ENCODE results near the gene MS4A4E. TPM values are rescaled to one million over a fixed set of nuclear protein-coding genes. Genes with fewer than 3 reads are reported as not detected.
A peak's percentile ranks its signal among the peaks of the same experiment; 100 is the strongest.
"Not testable (repeated sequence)": the region's sequence is repeated elsewhere in the genome, so short reads cannot be mapped to it uniquely, and the experiment has no call there.

MS4A4E gene
- total RNA-seq, 1 donor from 2014 or later = not detected

- DNase-seq (ENCODE audit: low read depth in 2 of 2) = no peak
Observed at GRCh38 chr11:60175860-60176275, 67.1 kb downstream of the MS4A4E start.

- peak in 1 of 2 donors; percentile 64 for DNase-seq (ENCODE audit: low read depth in 2 of 2)
Observed at GRCh38 chr11:60172011-60172410, 70.9 kb downstream of the MS4A4E start.

GRCh38 chr11:60170566-60170965, 72.4 kb downstream of the MS4A4E start:
- no peak for DNase-seq (ENCODE audit: low read depth in 2 of 2)

GRCh38 chr11:60169264-60169915, 73.5 kb downstream of the MS4A4E start:
- DNase-seq (ENCODE audit: low read depth in 2 of 2) = peak; percentile 100

DNA sequence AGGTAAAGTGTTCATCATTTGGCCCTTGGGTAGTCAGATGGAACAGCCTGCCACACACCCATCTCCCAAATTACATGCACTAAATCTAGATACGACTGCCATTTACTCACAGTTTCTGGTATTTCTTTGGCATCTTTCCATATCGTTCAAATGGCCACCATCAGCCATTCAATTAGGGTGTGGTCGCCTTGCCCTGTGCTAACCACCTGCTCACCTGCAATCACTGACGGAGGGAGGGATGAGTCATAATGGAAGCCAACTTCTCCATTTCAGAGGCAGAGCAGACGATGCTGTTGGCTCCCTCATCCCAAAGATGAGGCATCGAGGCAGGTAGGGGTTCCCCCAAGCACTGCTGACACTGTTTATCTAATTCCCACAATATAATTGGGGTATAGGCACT, 74.6 kb downstream of the MS4A4E start:
- no peak for DNase-seq (ENCODE audit: low read depth in 2 of 2)

DNA sequence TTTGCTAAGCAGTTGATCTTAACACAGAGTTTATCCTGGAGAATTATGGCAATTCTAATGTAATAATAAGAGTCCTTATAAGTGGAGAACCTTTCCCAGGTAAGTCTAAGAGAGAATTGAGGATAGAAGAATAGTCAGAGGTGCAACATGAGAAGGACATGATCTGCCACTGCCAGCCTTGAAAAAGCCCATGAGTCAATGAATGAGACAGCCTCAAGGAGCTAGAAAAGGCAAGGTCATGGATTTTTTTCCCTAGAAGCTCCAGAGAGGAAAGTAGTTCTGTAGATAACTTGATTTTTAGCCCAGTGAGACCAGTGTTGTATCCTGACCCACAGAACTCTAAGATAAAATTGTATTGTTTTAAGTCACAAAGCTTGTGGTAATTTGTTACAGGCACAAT, 77.0 kb downstream of the MS4A4E start:
- DNase-seq (ENCODE audit: low read depth in 2 of 2) = peak in 1 of 2 donors; percentile 45

GRCh38 chr11:60165538-60165937, 77.4 kb downstream of the MS4A4E start:
- peak; percentile 57 to 87 for DNase-seq (ENCODE audit: low read depth in 2 of 2)

DNA sequence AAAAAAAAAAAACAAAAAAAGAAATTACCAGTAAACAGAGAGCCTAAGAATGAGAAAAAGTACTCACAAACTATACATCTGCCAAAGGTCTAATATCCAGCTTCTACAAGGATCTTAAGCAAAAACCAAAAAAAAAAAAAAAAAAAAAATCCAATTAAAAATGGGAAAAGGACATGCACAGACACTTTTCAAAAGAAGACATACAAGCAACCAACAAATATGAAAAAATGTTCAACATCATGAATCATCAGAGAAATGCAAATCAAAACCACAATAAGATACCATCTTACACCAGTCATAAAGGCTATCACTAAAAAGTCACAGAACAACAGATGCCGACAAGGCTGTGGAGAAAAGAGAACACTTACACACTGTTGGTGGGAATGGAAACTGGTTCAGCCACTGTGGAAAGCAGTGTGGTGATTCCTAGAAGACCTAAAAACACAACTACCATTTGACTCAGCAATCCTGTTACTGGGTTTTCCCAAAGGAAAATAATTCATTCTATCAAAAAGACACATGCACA, 78.3 kb downstream of the MS4A4E start:
- no peak for DNase-seq (ENCODE audit: low read depth in 2 of 2)

DNA sequence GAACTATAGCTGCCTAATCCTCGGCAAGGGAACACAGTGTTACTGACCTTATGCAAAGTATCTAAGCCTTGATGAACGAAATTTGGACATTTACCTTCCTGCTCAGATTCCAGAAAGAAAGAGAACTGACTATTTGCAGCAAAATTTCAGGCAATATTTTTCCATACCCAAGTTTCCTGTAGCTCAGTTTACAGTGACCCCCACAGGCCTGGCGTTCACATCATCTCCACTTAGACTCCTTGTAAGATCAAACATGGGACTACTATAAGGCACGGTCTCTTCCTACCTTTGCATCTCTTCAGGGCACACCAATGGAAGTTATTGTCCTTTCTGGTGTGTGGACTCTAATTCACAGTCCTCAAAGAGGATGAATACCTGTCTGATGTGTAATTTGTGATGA, 81.2 kb downstream of the MS4A4E start:
- DNase-seq (ENCODE audit: low read depth in 2 of 2) = peak in 1 of 2 donors; percentile 23

GRCh38 chr11:60161107-60161506, 81.8 kb downstream of the MS4A4E start:
- DNase-seq (ENCODE audit: low read depth in 2 of 2) = peak in 1 of 2 donors; percentile 79

DNA sequence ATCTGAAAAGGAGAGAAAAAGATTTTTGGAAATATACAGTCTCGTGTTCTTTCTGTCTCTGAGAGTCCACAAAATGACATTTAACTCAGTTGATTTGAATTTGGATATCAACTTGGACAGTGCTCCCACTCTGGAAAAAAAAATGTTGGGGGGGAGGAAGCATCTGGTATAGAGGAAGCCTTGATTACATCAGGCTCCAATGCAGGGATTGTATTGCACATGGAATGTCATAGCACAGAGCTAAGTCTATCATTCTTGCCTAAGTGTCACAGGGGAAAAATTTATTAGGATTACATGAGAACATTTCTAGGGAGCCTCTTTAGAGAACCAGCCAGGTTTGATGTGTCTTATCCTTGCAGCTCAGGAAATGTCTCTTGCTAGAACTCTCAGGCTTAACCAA, 83.1 kb downstream of the MS4A4E start:
- DNase-seq (ENCODE audit: low read depth in 2 of 2) = peak; percentile 90 to 91

DNA sequence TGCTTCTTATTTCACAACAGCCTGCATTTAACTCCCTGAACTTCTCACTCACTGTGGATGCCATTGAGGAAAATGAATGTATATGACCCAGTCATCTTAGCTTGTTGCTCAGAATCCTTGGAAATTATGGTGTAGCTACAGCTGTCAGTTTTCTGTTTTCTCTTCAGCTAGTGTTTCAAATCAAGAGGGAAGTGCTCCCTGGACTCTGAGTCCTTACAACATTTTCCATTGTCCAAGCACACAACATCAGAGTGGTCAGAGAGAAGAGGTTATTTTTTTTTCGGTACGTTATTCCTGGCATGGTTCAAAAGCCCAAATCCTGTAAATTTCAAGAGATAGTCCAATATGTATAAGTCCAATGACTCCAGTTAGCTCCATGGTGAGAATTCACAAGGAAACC, 83.7 kb downstream of the MS4A4E start:
- peak; percentile 30 to 70 for DNase-seq (ENCODE audit: low read depth in 2 of 2)

DNA sequence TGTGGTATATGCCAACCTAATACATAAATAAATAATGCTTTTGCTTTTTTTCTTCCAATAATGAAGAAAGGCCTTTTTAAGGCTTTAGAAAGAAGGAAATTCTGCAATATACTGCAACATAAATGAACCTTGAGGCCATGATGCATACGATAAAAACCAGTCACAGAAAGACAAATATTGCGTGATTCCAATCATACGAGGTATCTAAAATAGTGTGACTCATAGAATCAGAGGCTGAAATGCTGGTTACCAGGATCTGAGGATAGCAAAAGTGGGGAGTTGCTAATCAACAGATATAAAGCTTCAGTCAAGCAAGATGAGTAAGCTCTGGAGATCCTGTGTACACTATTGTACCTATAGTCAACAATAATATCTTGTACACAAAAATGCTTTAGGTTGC, 84.3 kb downstream of the MS4A4E start:
- DNase-seq (ENCODE audit: low read depth in 2 of 2) = no peak

GRCh38 chr11:60155931-60156330, 87.0 kb downstream of the MS4A4E start:
- peak in 1 of 2 donors; percentile 43 for DNase-seq (ENCODE audit: low read depth in 2 of 2)

- DNase-seq (ENCODE audit: low read depth in 2 of 2) = not testable (repeated sequence)
Observed at GRCh38 chr11:60152727-60153126, 90.2 kb downstream of the MS4A4E start.

- no peak for DNase-seq (ENCODE audit: low read depth in 2 of 2)
Observed at GRCh38 chr11:60150279-60150678, 92.7 kb downstream of the MS4A4E start.

Other genes with a start within 250 kb of the MS4A4E start
- not detected in 2 replicates for gene OOSP4B, start 226.0 kb downstream of the MS4A4E start, total RNA-seq
- not detected in 2 replicates for gene OOSP2, start 202.7 kb downstream of the MS4A4E start, total RNA-seq
- gene MS4A3, start 186.5 kb downstream of the MS4A4E start, total RNA-seq = not detected in 2 replicates
- not detected in 2 replicates for gene MS4A2, start 154.5 kb downstream of the MS4A4E start, total RNA-seq
- 0.26 and 0.63 TPM in 2 replicates for gene MS4A6A, start 60.1 kb downstream of the MS4A4E start, total RNA-seq
- not detected in 2 replicates for gene MS4A4A, start 37.5 kb upstream of the MS4A4E start, total RNA-seq
- not detected in 2 replicates for gene MS4A6E, start 84.1 kb upstream of the MS4A4E start, total RNA-seq
- not detected in 2 replicates for gene MS4A7, start 135.4 kb upstream of the MS4A4E start, total RNA-seq
- not detected in 2 replicates for gene MS4A14, start 153.3 kb upstream of the MS4A4E start, total RNA-seq
- not detected in 2 replicates for gene MS4A5, start 186.4 kb upstream of the MS4A4E start, total RNA-seq
- gene MS4A1, start 212.7 kb upstream of the MS4A4E start, total RNA-seq = under 0.01 TPM in 1 of 2 replicates, not detected in the other
- not detected in 2 replicates for gene MS4A12, start 249.6 kb upstream of the MS4A4E start, total RNA-seq

All from dermis microvascular lymphatic vessel endothelial cell (primary cell).